ENCODE data around the gene TRIM50. TPM values are rescaled to one million over a fixed set of nuclear protein-coding genes. Genes with fewer than 3 reads are reported as not detected.

TRIM50 gene
- total and polyA plus RNA-seq, 8 donors, result 10.8 to 69.4 (median 31.7) TPM; not detected in 1

DNA sequence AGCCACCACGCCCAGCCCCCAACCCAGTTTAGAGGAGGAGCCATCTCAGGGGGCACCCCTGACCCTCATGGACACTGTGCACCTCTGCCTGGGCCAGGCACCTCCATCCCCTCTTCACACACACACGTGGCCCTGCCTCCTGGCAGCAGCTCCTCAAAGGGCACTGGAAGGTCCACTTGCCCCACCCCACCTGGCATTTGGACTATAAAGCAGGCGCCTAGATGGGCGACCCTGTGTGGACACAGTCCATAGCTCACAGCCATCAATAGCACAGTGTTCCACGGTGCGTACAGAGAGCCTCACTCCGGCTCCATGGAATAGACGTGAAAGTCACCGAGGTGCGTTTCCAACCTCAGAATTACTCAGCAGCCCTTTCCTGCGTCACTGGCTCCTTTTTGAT is 41.1 kb upstream of the TRIM50 start:
- no peak overlapping the region for H3K4me3 ChIP-seq
- H3K36me3 ChIP-seq, result no peaks in the 10 kb centered on the region
- H3K27me3 ChIP-seq, result peaks cover 0 to 20% (median 0%) of the 10 kb centered on the region in 3 donors
- no peak for TF ChIP-seq EP300 (IDR thresholded peaks at IDR 0.05)
- no peaks in the 10 kb centered on the region for H3K9me3 ChIP-seq
- DNase-seq, result no peak
- H3K4me1 ChIP-seq, result no peaks in the 10 kb centered on the region
- WGBS, 5 donors, result 53 to 82% (median 63%) methylated on average over 10 to 11 of the region's 11 CpGs
- H3K27ac ChIP-seq, result no peak overlapping the region
- intact Hi-C loops (cut with DNase I; ENCODE audit: low total_unique reads), result no loop called here

DNA sequence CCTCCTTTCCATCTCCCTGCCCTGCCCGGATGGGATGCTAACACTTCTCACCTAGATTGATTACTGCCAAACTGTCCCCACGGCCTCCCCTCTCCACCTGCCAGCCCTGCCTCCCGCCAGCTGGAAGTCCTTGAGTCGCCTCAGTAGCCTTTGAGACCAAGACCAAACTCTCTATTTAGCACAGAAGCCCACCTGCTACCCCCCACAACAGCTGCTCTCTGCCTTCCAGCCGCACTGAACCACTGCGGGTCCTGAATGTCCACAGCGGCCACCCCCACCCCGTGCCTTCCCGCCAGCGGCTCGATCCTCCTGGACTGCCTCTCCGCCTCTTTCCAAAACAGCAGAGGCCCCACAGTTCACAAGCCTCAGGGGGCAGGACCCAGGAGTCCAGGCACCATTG is 39.1 kb upstream of the TRIM50 start:
- Histone ChIP-seq H3K27ac (no peak overlapping the region), H3K4me3 (no peak overlapping the region), H3K4me1 (no peaks in the 10 kb centered on the region), H3K9me3 (no peaks in the 10 kb centered on the region), H3K27me3 (peaks cover 0 to 24% (median 0%) of the 10 kb centered on the region in 3 donors), H3K36me3 (no peaks in the 10 kb centered on the region)
- DNase-seq, result no peak
- WGBS, 5 donors, result 63 to 79% (median 75%) methylated on average over 12 of the region's 12 CpGs
- intact Hi-C loops (cut with DNase I; ENCODE audit: low total_unique reads), result no loop called here
- TF ChIP-seq POLR2AphosphoS5 (IDR thresholded peaks at IDR 0.05) (no peak), POLR2A (IDR thresholded peaks at IDR 0.05) (no peak), EP300 (IDR thresholded peaks at IDR 0.05) (no peak)
- TF ChIP-seq, protein P1, sequence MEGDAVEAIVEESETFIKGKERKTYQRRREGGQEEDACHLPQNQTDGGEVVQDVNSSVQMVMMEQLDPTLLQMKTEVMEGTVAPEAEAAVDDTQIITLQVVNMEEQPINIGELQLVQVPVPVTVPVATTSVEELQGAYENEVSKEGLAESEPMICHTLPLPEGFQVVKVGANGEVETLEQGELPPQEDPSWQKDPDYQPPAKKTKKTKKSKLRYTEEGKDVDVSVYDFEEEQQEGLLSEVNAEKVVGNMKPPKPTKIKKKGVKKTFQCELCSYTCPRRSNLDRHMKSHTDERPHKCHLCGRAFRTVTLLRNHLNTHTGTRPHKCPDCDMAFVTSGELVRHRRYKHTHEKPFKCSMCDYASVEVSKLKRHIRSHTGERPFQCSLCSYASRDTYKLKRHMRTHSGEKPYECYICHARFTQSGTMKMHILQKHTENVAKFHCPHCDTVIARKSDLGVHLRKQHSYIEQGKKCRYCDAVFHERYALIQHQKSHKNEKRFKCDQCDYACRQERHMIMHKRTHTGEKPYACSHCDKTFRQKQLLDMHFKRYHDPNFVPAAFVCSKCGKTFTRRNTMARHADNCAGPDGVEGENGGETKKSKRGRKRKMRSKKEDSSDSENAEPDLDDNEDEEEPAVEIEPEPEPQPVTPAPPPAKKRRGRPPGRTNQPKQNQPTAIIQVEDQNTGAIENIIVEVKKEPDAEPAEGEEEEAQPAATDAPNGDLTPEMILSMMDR (IDR thresholded peaks at IDR 0.05), result no peak

DNA sequence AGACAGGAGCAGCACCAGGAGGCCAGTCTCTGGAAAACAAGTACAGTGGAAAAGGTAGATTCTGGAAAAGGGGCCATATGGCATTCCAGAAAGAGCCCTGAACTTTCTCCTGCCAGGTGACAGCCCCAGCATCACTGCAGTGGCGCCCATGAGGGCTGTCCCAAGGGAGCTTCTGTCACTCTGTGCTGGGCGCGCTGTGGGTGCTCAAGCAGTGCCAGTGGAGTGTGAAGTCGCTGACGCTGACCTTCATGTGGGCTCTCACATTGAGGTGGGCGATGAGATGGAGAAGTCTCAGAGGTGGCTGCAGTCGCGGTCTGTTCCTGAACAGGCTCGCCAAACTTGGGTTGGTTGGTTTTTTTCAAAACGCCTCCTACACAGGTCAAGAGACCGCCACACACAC is 38.2 kb upstream of the TRIM50 start:
- Histone ChIP-seq H3K9me3 (no peaks in the 10 kb centered on the region), H3K36me3 (no peaks in the 10 kb centered on the region), H3K4me3 (no peak overlapping the region), H3K27me3 (peaks cover 0 to 24% (median 0%) of the 10 kb centered on the region in 3 donors), H3K27ac (no peak overlapping the region), H3K4me1 (no peaks in the 10 kb centered on the region)
- WGBS, 5 donors, result 84 to 93% (median 92%) methylated on average over 8 to 11 of the region's 11 CpGs
- DNase-seq, result no peak
- TF ChIP-seq POLR2A (IDR thresholded peaks at IDR 0.05) (no peak), EP300 (IDR thresholded peaks at IDR 0.05) (no peak), POLR2AphosphoS5 (IDR thresholded peaks at IDR 0.05) (no peak)
- TF ChIP-seq, protein P1 (IDR thresholded peaks at IDR 0.05), result no peak
- intact Hi-C loops (cut with DNase I; ENCODE audit: low total_unique reads), result no loop called here

DNA sequence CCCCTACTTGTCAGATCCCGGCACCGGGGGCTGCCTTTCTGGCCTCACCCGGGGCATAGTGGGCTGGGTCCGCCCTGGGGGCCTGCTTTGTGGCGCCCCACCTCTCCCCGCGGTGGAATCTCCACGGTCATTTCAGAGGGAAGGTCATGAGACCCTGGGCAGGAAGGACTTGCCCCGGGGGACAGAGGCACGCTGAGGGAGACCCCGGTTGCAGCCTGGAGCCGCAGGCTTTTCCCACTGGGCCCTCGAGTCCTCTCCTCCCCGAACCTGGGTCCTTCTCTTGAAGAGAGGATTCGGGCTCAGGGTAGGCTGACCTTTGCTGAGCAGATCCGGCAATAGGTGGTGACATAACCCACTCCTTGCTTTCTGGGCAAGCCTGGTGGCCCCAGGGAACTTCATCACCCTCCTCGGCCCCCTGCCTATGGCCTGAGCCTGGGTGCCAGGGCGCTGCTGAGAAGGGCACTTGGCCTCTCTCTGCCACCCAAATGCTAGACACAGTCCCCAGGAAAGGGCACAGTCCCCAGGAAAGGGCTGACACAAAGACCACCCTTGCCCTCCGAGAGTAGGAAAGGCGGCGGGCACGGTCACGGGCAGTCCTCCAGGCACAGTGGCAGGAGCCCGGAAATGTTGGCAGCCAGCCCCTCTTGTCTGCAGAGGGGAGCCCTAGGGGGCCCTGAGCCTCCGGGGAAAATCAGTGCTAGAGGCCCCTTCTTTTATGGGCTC is 36.3 kb upstream of the TRIM50 start:
- 51 to 64% (median 63%) methylated on average over 8 to 25 of the region's 25 CpGs for WGBS, 5 donors
- Histone ChIP-seq H3K9me3 (no peaks in the 10 kb centered on the region), H3K36me3 (no peaks in the 10 kb centered on the region), H3K27ac (no peak overlapping the region), H3K4me1 (peaks cover 0 to 2% (median 0%) of the 10 kb centered on the region in 4 donors), H3K27me3 (peaks cover 0 to 33% (median 0%) of the 10 kb centered on the region in 3 donors), H3K4me3 (no peak overlapping the region)
- TF ChIP-seq, protein P1 (IDR thresholded peaks at IDR 0.05), result no peak
- TF ChIP-seq POLR2AphosphoS5 (IDR thresholded peaks at IDR 0.05), result no peak
- TF ChIP-seq EP300 (IDR thresholded peaks at IDR 0.05), result no peak
- no peak for TF ChIP-seq POLR2A (IDR thresholded peaks at IDR 0.05)
- intact Hi-C loops (cut with DNase I; ENCODE audit: low total_unique reads), result no loop called here
- no peak for DNase-seq

Data from stomach (tissue), 9 donors.